HG03025 (cell line): ENCODE data around the gene RUNX2.

Experiments used
- ATAC-seq: cut with Tn5 transposase; IDR thresholded peaks from one replicate; pipeline ENCODE4 v1.9.1; 2021; ENCODE audit warnings: mild to moderate bottlenecking, moderate library complexity; ENCODE audit not compliant: unreplicated experiment, low FRiP score

Gene RUNX2

GRCh38 chr6:45607798-45608197 lies 279.7 kb downstream of the RUNX2 start:
- no peak for ATAC-seq

GRCh38 chr6:45608252-45608913 lies 280.3 kb downstream of the RUNX2 start:
- no peak for ATAC-seq

GRCh38 chr6:45609141-45609638 lies 281.1 kb downstream of the RUNX2 start:
- ATAC-seq = no peak

- no peak for ATAC-seq
Measured at GRCh38 chr6:45610374-45610773, 282.2 kb downstream of the RUNX2 start.

- no peak for ATAC-seq
Measured at GRCh38 chr6:45610832-45611231, 282.7 kb downstream of the RUNX2 start.

- no peak for ATAC-seq
Measured at GRCh38 chr6:45611491-45611890, 283.4 kb downstream of the RUNX2 start.

GRCh38 chr6:45613656-45614055 lies 285.5 kb downstream of the RUNX2 start:
- no peak for ATAC-seq

- ATAC-seq = no peak
Measured at GRCh38 chr6:45614488-45615285, 286.6 kb downstream of the RUNX2 start.

- ATAC-seq = no peak
Measured at GRCh38 chr6:45616209-45616608, 288.1 kb downstream of the RUNX2 start.

GRCh38 chr6:45617441-45617840 lies 289.3 kb downstream of the RUNX2 start:
- ATAC-seq = no peak

- no peak for ATAC-seq
Measured at GRCh38 chr6:45618259-45618658, 290.1 kb downstream of the RUNX2 start.

- no peak for ATAC-seq
Measured at GRCh38 chr6:45619211-45619760, 291.2 kb downstream of the RUNX2 start.

GRCh38 chr6:45619994-45620471 lies 291.9 kb downstream of the RUNX2 start:
- ATAC-seq = no peak

- no peak for ATAC-seq
Measured at GRCh38 chr6:45624228-45624627, 296.1 kb downstream of the RUNX2 start.

- ATAC-seq = no peak
Measured at GRCh38 chr6:45625191-45625664, 297.1 kb downstream of the RUNX2 start.

- ATAC-seq = no peak
Measured at GRCh38 chr6:45626087-45626891, 298.2 kb downstream of the RUNX2 start.

- ATAC-seq = no peak
Measured at GRCh38 chr6:45630314-45630713, 302.2 kb downstream of the RUNX2 start.

GRCh38 chr6:45630801-45631200 lies 302.7 kb downstream of the RUNX2 start:
- no peak for ATAC-seq

- ATAC-seq = no peak
Measured at GRCh38 chr6:45631396-45631795, 303.3 kb downstream of the RUNX2 start.

GRCh38 chr6:45633272-45633908 lies 305.3 kb downstream of the RUNX2 start:
- no peak for ATAC-seq
